Parathyroid adenoma (tissue), 2 donors: ENCODE results near the gene KLF12.

ENCODE experiments used
- H2AFZ ChIP-seq: fragments of 300-600 bp; sonication (generic); one replicate; pipeline ENCODE4 v1.7.0; 2017; ENCODE audit warnings: antibody characterized with exemption, mild to moderate bottlenecking
- H3K27ac ChIP-seq: fragments of 300-600 bp; sonication (generic); one replicate; pipeline ENCODE4 v1.7.0; 2017
- H3K27me3 ChIP-seq: fragments of 300-600 bp; sonication (generic); one replicate; pipeline ENCODE4 v1.7.0; 2017; ENCODE audit warnings: low read length; ENCODE audit not compliant: control insufficient read depth, insufficient read depth
- H3K36me3 ChIP-seq: fragments of 300-600 bp; sonication (generic); one replicate; pipeline ENCODE4 v1.7.0; 2017; ENCODE audit warnings: low read length; ENCODE audit not compliant: control insufficient read depth, insufficient read depth
- H3K4me1 ChIP-seq: fragments of 300-600 bp; sonication (generic); one replicate; pipeline ENCODE4 v1.7.0; 2017; ENCODE audit warnings: control low read depth
- H3K4me2 ChIP-seq: fragments of 300-600 bp; sonication (generic); one replicate; pipeline ENCODE4 v1.7.0; 2017; ENCODE audit warnings: low read length
- H3K4me3 ChIP-seq: fragments of 300-600 bp; sonication (generic); one replicate; pipeline ENCODE4 v1.7.0; 2017; ENCODE audit warnings: low read depth, low read length
- H3K79me2 ChIP-seq: fragments of 300-600 bp; sonication (generic); one replicate; pipeline ENCODE4 v1.7.0; 2017; ENCODE audit warnings: control low read depth
- H3K9ac ChIP-seq: fragments of 300-600 bp; sonication (generic); one replicate; pipeline ENCODE4 v1.7.0; 2017; ENCODE audit warnings: mild to moderate bottlenecking
- H3K9me3 ChIP-seq: fragments of 300-600 bp; sonication (generic); one replicate; pipeline ENCODE4 v1.7.0; 2017; ENCODE audit warnings: low read length; ENCODE audit not compliant: control insufficient read depth
- TF ChIP-seq, protein P1 (sequence below): fragments of 300-600 bp; sonication (generic); IDR thresholded peaks from one replicate; pipeline ENCODE4 v1.7.0; 2017; ENCODE audit warnings: antibody characterized with exemption, mild to moderate bottlenecking
- donor health status: primary hyperparathyroidism.

KLF12 gene

DNA sequence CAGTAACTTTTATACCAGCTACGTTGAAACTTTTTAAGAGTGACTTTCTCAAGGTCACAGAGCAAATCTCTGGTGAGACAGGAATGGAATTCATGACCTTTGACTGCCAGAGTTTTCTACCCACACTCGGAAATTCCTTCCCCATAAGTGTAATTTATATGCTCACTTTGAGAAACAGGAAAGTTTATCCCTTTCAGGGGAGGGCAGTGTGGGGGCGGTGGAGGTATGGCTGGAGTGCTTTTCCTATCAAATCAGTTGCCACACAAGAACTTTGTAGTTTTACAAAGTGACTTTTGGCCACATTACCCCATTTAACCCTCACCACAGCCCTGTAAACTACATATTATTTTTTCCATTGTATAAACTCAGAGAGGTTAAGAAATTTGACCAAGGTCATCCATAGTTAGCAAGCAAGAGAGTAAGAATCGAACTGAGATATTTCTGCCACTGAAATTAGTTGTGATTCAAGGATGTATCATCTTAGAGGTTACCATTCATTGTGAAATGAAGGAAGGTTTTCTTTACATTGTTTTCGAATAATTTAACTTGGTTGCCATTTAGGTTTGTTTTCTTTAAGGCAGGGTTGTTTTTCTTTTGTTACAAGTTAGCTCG lies 5.9 kb downstream of the KLF12 start:
- no peak overlapping the region for H3K9ac ChIP-seq
- no peaks in the 10 kb centered on the region for H3K27me3 ChIP-seq
- H3K9me3 ChIP-seq, result no peaks in the 10 kb centered on the region
- no peaks in the 10 kb centered on the region for H3K4me1 ChIP-seq
- no peak overlapping the region for H3K4me3 ChIP-seq
- H3K27ac ChIP-seq, result no peak overlapping the region
- H3K79me2 ChIP-seq, result no peaks in the 10 kb centered on the region
- H2AFZ ChIP-seq, result no peak overlapping the region
- H3K4me2 ChIP-seq, result no peak overlapping the region
- H3K36me3 ChIP-seq, result no peaks in the 10 kb centered on the region
- TF ChIP-seq, protein P1, sequence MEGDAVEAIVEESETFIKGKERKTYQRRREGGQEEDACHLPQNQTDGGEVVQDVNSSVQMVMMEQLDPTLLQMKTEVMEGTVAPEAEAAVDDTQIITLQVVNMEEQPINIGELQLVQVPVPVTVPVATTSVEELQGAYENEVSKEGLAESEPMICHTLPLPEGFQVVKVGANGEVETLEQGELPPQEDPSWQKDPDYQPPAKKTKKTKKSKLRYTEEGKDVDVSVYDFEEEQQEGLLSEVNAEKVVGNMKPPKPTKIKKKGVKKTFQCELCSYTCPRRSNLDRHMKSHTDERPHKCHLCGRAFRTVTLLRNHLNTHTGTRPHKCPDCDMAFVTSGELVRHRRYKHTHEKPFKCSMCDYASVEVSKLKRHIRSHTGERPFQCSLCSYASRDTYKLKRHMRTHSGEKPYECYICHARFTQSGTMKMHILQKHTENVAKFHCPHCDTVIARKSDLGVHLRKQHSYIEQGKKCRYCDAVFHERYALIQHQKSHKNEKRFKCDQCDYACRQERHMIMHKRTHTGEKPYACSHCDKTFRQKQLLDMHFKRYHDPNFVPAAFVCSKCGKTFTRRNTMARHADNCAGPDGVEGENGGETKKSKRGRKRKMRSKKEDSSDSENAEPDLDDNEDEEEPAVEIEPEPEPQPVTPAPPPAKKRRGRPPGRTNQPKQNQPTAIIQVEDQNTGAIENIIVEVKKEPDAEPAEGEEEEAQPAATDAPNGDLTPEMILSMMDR, result no peak

DNA sequence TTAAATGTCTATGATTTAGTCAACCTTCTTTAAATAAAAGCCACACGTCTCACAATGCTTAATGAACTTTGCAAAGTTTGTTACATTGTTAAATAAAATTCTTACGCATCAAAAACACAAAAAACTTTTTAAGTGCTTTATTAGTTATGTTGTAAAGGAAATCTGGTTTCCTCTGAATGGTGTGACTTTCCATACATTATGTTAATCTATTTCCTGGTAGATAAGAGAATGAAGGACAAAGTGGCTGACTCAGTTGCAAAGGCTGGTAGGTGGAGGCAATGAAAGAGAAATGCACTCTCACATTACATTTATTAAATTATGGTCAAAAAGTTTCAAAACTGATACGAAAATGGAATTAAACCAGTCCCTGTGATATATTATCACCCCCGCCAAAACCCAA lies 15.9 kb downstream of the KLF12 start:
- H3K9ac ChIP-seq, result no peak overlapping the region
- H2AFZ ChIP-seq, result no peak overlapping the region
- TF ChIP-seq, protein P1, result no peak
- H3K4me2 ChIP-seq, result no peak overlapping the region
- H3K36me3 ChIP-seq, result no peaks in the 10 kb centered on the region
- H3K9me3 ChIP-seq, result no peaks in the 10 kb centered on the region
- H3K27ac ChIP-seq, result no peak overlapping the region
- H3K79me2 ChIP-seq, result peaks cover 2% of the 10 kb centered on the region
- H3K4me1 ChIP-seq, result no peaks in the 10 kb centered on the region
- H3K27me3 ChIP-seq, result no peaks in the 10 kb centered on the region
- H3K4me3 ChIP-seq, result no peak overlapping the region

DNA sequence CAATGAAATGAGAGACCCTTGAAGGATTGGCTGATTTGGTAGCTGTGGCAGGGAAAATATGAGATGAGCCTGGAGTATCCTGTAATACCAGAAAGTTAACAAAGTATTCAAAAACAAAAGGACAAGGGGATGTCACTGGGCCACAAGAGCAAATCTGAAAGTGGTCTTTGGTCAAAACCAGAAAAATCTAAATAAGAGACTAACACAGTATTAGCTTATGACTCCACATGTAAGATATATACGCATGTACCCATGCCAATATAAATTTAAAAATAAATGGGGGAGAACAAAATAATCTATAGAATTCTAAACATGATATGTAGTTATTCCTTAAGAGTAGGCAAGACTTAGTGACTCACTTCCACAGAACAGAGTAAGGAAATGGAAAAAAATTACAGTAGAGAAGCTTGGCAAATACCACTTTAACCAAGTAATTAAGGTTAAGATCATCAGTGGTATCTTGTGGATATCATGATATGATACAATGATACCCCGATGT lies 16.9 kb downstream of the KLF12 start:
- H3K9ac ChIP-seq, result no peak overlapping the region
- H3K27me3 ChIP-seq, result no peaks in the 10 kb centered on the region
- no peaks in the 10 kb centered on the region for H3K4me1 ChIP-seq

DNA sequence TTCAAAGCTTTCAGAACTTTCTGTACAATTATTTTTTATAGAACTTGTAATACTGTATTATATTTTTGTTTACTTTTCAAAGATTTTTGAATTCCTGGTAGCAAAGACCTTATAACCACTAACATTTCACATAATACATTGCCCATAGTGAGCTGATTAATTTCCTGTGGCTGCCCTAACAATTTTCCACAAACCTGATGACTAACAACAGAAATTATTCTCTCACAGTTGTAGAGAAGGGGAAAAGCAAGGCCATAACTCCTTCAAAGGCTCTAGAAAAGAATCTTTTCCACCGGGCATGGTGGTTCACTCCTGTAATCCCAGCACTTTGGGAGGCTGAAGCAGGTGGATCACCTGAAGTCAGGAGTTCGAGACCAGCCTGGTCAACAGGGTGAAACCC lies 19.1 kb downstream of the KLF12 start:
- TF ChIP-seq, protein P1, result no peak
- H3K4me2 ChIP-seq, result no peak overlapping the region
- H3K4me3 ChIP-seq, result no peak overlapping the region

More for the DNA sequence above, 16.9 kb downstream of the KLF12 start:
- TF ChIP-seq, protein P1, result no peak
- Histone ChIP-seq H3K4me2 (no peak overlapping the region), H2AFZ (no peak overlapping the region), H3K27ac (no peak overlapping the region), H3K9me3 (no peaks in the 10 kb centered on the region), H3K36me3 (no peaks in the 10 kb centered on the region), H3K79me2 (peaks cover 2% of the 10 kb centered on the region), H3K4me3 (no peak overlapping the region)

DNA sequence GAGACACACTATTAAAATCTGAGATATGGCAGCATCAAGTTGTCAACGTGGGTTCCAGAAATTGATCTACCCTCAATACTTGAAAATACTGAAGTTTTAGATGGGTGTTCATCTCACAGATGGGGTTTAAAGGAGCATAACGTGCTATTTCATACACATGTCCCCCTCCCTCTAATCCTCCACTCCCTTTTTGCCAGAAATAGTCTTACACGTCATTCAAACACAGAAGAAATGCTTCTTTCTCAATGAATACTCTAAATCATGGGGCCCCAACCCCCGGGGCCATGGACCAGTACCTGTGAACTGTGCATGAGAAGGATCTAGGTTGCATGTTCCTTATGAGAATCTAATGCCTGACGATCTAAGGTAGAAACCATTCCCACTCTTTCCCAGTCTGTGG lies 19.6 kb downstream of the KLF12 start:
- H3K4me1 ChIP-seq, result no peaks in the 10 kb centered on the region
- H3K4me3 ChIP-seq, result no peak overlapping the region
- no peaks in the 10 kb centered on the region for H3K9me3 ChIP-seq

More for the DNA sequence above, 19.1 kb downstream of the KLF12 start:
- Histone ChIP-seq H3K36me3 (no peaks in the 10 kb centered on the region), H3K27ac (no peak overlapping the region), H3K27me3 (no peaks in the 10 kb centered on the region), H3K4me1 (no peaks in the 10 kb centered on the region), H3K79me2 (peaks cover 2% of the 10 kb centered on the region), H3K9me3 (no peaks in the 10 kb centered on the region), H2AFZ (no peak overlapping the region), H3K9ac (no peak overlapping the region)

More for the DNA sequence above, 19.6 kb downstream of the KLF12 start:
- no peaks in the 10 kb centered on the region for H3K36me3 ChIP-seq
- H3K9ac ChIP-seq, result no peak overlapping the region
- H3K27me3 ChIP-seq, result no peaks in the 10 kb centered on the region
- no peak overlapping the region for H3K27ac ChIP-seq
- TF ChIP-seq, protein P1, result no peak
- H3K4me2 ChIP-seq, result no peak overlapping the region
- H2AFZ ChIP-seq, result no peak overlapping the region
- H3K79me2 ChIP-seq, result peaks cover 2% of the 10 kb centered on the region
